HG03045 (cell line): ENCODE measurements around the gene PSMB4.
A peak's percentile ranks its signal among the peaks of the same experiment; 100 is the strongest.
"Not testable (repeated sequence)": the region's sequence is repeated elsewhere in the genome, so short reads cannot be mapped to it uniquely, and the experiment has no call there.

Source experiments
- ATAC-seq: cut with Tn5 transposase; IDR thresholded peaks from one replicate; pipeline ENCODE4 v1.9.1; 2021; ENCODE audit warnings: mild to moderate bottlenecking, moderate library complexity; ENCODE audit not compliant: unreplicated experiment

PSMB4 gene

GRCh38 chr1:151399324-151400171, at the start of gene PSMB4:
Gene PSMB4, plus strand, starts transcription at chr1:151399573. Its CDS starts 15 bp downstream, at chr1:151399588.
- peak; percentile 73 for ATAC-seq

GRCh38 chr1:151350323-151350722, 49.0 kb upstream of the PSMB4 start:
- ATAC-seq = not testable (repeated sequence)

DNA sequence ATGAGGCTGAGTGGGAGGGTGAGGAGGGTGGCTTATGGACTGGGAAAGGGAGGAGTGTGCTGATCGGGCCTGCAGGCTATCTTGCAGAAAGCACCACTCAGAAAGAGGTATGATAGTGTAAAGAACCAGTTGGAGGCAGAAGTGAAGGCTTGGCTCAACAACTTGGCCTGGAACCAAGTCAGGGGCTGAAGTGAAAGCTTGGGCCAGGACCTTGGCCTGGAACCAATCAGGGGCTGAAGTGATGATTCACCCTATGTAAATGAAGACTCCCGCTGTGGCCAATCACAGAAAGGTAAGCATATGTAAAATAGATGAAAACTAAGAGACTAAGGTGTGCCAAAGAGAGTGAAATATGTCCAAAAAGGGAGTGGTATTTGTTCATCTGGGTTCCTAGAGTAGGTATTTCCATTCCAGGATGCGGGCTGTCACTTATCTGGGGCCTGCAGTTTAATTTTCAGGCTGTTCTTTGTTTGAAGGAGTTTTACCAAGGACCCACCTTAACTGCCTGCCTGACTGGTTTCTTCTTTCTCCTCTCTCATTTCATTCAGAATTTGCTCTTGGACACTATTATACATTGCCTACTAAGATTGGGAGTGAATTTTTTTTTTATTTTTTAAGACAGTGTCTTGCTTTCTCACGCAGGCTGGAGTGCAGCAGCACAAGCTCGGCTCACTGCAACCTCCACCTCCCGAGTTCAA, 47.2 kb upstream of the PSMB4 start:
- ATAC-seq = no peak

DNA sequence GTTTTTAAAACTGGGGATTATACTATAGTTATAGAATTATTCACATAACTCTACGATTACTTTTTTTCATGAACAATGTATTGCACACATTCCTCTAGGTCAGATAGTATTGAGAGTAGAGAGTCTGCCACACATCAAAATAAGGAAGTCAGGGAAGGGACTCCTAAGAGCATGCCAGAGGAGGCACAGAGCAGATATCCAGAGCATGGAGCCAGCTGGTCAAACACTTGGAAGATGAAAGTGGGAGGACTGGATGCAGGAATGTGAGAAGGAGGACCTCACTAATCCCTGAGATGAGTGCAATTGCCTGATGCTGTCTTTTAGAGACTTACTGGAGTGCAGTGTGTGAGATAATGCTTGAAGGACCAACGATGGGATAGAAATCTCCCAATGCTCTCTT, 42.7 kb upstream of the PSMB4 start:
- ATAC-seq = no peak

DNA sequence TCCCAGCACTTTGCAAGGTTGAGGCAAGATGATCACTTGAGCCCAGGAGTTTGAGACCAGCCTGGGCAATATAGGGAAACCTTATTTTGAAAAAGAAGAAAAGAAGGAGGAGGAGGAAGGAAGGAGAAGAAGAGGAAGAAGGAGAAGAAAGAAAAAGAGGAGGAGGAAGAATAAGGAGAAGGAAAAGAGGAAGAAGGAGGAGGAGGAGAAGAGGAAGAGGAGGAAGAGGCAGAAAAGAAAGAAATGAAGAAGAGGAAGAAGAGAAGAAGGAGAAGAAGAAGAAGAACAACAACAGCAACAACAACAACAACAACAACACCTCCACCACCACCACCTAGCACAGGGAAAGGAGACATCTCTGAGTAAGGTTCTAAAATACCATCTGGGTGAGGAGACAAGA, 37.5 kb upstream of the PSMB4 start:
- ATAC-seq = no peak

DNA sequence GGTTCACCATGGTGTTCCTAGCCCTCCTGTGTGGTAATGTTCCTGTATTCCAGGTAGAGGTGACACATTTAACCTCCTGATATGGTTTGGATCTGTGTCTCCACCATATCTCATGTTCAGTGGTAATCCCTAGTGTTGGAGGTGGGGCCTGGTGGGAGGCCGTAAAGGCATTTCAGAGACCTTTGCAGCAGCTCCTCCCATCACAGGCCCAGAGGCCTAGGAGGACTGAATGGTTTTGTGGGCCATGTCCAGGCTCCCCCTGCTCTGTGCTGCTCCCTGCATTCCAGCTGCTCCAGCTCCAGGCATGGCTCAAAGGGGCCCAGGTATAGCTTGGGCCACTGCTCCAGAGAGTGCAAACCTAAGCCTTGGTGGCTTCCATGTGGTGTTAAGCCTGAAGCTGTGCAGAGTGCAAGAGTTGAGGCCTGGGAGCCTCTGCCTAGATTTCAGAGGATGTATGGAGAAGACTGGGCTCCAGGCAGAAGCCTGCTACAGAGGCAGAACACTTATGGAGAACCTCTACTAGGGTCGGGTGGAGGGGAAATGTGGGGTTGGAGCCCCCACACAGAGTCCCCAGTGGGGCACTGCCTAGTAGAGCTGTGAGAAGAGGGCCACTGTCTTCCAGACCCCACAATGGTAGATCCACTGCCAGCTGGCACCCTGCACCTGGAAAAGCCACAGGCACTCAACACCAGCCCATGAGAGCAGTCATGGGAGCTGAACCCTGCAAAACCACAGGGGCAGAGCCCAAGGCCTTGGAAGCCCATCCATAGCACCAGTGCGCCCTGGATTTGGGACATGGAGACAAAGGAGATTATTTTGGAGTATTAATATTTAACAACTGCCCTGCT, 36.8 kb upstream of the PSMB4 start:
- ATAC-seq = no peak

GRCh38 chr1:151364996-151365395, 34.4 kb upstream of the PSMB4 start:
- no peak for ATAC-seq

- ATAC-seq = no peak
Observed at GRCh38 chr1:151367658-151368392, 31.5 kb upstream of the PSMB4 start.

GRCh38 chr1:151368393-151369301, 30.7 kb upstream of the PSMB4 start:
- no peak for ATAC-seq

DNA sequence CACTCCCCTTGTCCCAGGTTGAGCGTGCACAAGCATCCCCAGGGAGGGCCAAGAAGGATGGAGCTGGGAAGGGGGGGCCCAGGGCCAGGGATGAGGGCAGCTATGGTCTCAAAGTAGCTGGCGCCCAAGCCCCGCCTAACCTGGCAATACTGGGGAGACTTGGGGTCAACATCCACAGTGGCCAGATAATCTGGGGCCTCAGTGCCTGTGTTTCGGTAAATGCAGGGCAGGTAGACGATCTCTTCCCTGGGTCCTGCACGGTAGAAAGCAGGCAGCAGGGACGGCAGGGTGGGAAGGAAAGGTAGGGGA, 30.1 kb upstream of the PSMB4 start:
- ATAC-seq = no peak

- ATAC-seq = no peak
Observed at GRCh38 chr1:151369621-151370048, 29.7 kb upstream of the PSMB4 start.

DNA sequence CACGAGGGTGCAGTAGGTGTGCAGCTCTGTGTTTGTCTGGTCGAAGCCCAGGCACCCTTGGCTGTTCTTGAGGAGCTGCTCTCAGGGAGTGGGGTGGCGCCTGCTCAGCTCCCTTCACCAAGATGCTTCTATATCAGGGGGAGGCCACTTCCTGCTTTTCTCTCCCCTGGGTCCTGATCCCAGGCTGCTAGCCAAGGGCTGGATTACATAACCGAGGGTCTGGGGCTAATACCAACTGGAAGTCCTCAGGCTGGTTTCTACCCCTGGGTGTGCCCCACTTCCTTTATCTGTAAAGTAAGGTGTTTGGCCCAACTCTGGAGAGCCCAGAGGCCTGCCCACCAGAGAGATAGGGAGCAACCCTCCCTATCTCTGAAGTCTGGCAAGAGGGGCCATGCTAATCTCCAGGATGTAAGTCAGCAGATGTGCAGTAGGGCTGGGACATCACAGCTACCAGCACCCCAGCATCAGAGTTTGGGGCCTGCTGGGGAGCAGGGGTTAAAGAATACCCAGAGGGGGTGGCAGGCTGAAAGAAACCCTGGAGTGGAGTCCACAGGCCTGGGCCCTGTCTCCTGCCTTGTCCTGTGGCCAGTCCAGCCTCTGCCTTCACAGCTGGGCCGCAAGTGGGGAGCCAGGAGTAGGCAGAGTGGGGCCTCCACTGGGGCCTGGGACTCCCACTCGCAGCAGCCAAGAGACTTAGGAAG, 29.0 kb upstream of the PSMB4 start:
- no peak for ATAC-seq

DNA sequence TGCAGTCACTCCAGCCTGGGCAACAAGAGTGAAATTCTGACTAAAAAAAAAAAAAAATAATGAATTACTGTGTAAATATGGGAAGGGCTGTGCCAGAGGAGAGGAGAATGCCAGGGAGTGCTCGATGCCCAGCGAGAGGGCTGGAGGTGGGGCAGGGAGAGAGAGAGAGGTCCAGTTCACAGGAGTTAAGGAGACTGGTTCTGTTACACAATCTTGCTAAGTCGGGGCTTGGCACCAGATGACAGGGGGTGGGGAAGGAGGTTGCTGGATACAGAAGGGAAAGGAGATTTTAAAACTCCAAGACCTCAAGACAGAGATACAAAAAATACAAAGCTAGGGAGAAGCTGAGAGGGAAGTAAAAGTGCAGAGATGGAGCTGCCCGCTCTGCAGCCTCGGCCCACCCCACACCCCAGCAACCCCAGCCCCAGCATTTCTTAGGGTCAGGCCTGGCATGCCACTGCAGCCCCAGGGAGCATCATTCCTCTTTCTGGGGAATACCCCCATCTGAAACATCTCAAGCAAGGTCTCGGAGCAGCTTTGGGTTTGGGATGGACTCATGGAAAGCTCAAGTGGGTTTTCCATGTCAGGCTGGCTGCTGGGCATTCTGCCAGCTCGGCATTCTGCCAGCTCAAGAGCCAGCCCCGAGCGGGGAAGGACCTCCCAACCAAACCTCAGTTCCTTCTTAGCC, 27.9 kb upstream of the PSMB4 start:
- no peak for ATAC-seq

GRCh38 chr1:151372058-151372934, 27.1 kb upstream of the PSMB4 start, which contains the start of gene SELENBP1:
Gene SELENBP1, minus strand, starts transcription at chr1:151372705. Its CDS starts 64 bp downstream, at chr1:151372641.
- ATAC-seq = no peak

DNA sequence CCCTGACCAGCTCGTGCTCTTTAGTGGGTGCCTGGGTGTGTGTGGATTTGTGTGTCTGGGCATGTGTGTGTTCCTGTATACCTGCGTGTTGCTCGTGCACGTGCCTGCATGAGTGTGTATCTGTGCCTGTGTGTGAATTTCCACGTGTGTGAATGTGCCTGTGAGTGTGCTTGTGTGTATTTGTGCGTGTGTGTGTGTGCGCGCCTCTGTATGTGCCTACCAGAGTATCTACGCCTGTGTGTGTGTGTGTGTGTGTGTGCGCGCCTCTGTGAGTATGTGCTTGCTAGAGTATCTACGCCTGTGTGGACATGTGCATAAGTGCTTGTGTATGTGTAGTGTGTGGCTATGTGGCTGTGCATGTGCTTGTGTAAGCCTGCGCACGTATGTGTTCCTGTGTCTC, 26.2 kb upstream of the PSMB4 start:
- no peak for ATAC-seq

GRCh38 chr1:151377150-151377884, 22.1 kb upstream of the PSMB4 start:
- no peak for ATAC-seq

DNA sequence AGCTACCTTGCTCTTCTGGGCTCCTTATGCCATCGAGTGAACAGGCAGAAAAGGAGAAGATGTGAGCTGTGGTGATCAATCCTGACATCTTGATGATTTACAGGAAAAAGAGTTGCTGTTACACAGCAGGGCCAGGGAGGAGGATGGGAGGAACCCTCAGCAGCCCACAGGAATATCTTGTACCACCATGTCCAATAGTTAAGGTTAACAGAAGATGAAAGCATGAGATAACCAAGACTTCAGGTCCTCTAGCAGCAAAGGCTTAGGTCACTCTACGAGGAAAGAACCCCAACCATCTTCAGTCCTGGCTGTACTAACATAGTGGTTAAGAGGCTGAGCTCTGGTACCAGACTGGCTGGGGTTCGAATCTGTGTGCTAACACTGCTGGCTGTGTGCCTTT, 14.8 kb upstream of the PSMB4 start:
- ATAC-seq = no peak
